HL-60 (cell line): ENCODE results near the gene TACC2.

ENCODE experiments used
- TF ChIP-seq, protein P1 (sequence below): IDR thresholded peaks from one replicate; pipeline ENCODE4 v1.5.1; 2011; ENCODE audit warnings: low read length, control low read depth, inconsistent platforms; ENCODE audit not compliant: insufficient read depth
- TF ChIP-seq, protein P2 (sequence below): IDR thresholded peaks from 2 replicates; pipeline ENCODE4 v1.6.1; 2012; ENCODE audit warnings: low read depth; ENCODE audit not compliant: insufficient replicate concordance

DNA sequence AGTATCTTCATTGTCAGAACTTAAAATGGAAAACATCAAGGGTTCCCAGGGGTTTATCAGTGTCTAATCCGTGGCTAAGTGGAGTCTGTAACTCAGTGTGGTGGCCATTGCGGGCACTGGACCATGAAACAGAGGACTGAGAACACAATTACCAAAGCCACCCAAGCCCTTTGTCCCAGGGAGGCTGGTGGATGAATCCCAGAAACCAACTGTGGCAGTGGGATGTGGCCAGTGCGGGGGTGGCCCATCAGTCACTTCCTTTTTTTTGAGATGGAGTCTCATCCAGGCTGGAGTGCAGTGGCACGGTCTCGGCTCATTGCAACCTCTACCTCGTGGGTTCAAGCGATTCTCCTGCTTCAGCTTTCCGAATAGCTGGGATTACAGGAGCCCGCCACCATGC lies 61.8 kb downstream of the TACC2 start:
- TF ChIP-seq, protein P1, sequence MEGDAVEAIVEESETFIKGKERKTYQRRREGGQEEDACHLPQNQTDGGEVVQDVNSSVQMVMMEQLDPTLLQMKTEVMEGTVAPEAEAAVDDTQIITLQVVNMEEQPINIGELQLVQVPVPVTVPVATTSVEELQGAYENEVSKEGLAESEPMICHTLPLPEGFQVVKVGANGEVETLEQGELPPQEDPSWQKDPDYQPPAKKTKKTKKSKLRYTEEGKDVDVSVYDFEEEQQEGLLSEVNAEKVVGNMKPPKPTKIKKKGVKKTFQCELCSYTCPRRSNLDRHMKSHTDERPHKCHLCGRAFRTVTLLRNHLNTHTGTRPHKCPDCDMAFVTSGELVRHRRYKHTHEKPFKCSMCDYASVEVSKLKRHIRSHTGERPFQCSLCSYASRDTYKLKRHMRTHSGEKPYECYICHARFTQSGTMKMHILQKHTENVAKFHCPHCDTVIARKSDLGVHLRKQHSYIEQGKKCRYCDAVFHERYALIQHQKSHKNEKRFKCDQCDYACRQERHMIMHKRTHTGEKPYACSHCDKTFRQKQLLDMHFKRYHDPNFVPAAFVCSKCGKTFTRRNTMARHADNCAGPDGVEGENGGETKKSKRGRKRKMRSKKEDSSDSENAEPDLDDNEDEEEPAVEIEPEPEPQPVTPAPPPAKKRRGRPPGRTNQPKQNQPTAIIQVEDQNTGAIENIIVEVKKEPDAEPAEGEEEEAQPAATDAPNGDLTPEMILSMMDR = no peak
- TF ChIP-seq, protein P2, sequence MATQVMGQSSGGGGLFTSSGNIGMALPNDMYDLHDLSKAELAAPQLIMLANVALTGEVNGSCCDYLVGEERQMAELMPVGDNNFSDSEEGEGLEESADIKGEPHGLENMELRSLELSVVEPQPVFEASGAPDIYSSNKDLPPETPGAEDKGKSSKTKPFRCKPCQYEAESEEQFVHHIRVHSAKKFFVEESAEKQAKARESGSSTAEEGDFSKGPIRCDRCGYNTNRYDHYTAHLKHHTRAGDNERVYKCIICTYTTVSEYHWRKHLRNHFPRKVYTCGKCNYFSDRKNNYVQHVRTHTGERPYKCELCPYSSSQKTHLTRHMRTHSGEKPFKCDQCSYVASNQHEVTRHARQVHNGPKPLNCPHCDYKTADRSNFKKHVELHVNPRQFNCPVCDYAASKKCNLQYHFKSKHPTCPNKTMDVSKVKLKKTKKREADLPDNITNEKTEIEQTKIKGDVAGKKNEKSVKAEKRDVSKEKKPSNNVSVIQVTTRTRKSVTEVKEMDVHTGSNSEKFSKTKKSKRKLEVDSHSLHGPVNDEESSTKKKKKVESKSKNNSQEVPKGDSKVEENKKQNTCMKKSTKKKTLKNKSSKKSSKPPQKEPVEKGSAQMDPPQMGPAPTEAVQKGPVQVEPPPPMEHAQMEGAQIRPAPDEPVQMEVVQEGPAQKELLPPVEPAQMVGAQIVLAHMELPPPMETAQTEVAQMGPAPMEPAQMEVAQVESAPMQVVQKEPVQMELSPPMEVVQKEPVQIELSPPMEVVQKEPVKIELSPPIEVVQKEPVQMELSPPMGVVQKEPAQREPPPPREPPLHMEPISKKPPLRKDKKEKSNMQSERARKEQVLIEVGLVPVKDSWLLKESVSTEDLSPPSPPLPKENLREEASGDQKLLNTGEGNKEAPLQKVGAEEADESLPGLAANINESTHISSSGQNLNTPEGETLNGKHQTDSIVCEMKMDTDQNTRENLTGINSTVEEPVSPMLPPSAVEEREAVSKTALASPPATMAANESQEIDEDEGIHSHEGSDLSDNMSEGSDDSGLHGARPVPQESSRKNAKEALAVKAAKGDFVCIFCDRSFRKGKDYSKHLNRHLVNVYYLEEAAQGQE = no peak
